ENCODE measurements around the gene DLG1.

- no peak for TF ChIP-seq CTCF (IDR thresholded peaks at IDR 0.05)
- TF ChIP-seq REST (IDR thresholded peaks at IDR 0.05; ENCODE audit: insufficient read depth in 1 of 2, low read depth in 2 of 2, low read length in 1 of 2), result no peak
- no peak for TF ChIP-seq TCF7L2 (IDR thresholded peaks at IDR 0.05; ENCODE audit: low read depth, low read length)
- no peak for TF ChIP-seq POLR2AphosphoS5 (IDR thresholded peaks at IDR 0.05; ENCODE audit: low read depth, low read length)
- TF ChIP-seq SIN3A (IDR thresholded peaks at IDR 0.05; ENCODE audit: borderline replicate concordance, insufficient read depth, low read depth, low read length), result no peak
These were observed 230.3 kb downstream of the DLG1 start for GRCh38 chr3:197068077-197068476.
